ENCODE results near the gene PGM2L1.

The PGM2L1 gene

DNA sequence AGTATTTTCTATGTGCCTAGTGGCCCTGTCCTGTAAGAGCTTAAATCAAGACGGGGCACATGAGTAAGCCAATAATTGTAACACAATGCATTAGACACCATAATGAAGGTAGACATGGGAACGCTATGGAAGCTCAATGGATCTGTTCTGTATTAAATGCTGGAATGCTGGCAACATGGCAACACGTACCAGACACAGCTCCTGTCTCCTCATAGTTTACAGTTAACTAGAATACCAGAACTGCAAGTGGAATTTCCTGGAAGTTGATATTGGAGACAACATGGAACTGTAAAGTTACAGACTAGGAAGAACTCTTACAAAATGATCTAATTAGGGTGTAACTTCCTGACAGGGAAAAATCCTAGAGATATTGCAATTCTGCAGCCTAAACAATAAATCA is 99.2 kb downstream of the PGM2L1 start:
- DNase-seq (ENCODE audit: low spot score) = no peak

GRCh38 chr11:74297484-74297883 is 100.7 kb downstream of the PGM2L1 start:
- no peak for DNase-seq (ENCODE audit: low spot score)

DNA sequence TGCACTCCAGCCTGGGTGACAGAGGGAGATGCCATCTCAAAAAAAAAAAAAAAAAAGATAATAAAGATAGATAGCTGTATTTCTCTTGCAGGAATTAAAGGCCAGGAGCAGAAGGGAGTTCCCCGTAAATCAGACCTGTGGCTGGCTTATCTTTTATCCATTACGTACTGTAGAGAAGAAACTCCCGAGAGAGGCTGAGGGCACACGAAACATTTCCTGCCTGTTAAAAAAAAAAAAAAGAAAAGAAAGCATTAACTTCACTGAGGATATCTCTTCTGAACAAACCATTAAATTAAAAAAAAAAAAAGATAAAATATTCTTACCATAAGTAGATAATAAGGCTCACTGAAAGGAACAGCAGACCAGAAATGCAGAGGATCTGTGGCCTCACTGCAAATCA is 109.3 kb downstream of the PGM2L1 start:
- no peak for DNase-seq (ENCODE audit: low spot score)

DNA sequence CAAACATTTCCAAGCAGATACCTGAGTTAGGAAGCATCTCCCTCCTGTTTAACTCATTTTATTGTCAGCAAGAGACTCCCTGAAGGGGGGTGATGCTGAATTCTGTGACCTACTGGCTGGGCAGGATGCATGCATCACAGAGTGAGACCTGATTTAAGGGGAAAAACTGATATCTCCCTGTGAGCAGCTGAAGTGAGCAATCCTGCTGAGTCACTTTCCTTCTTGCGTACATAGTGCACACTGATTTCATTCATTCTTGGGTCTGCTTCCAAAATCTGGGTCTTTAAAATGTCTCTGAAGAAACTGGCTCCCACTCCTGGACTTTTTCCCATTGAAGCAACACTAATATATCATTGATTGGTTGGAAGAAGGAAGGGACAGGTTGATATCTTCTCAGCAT is 110.1 kb downstream of the PGM2L1 start:
- DNase-seq (ENCODE audit: low spot score) = no peak

DNA sequence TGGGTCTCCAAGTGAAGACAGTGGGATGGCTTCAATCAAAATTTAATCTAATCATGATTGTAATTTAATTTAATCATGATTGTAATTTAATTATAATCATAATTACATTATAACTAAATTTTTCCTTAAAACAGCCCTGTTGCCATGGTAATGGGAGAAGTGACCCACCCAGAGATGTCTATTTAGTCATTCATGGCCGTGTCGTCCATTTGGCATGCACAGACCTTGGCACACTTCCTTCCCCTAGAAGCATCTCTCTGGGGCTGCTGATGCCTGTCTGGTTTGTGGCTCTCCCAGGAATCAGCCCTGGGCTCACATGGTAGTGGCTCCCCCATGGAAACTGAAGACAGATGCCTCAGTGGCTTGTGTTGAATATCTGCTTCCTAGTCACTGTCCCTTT is 113.8 kb downstream of the PGM2L1 start:
- DNase-seq (ENCODE audit: low spot score) = no peak

DNA sequence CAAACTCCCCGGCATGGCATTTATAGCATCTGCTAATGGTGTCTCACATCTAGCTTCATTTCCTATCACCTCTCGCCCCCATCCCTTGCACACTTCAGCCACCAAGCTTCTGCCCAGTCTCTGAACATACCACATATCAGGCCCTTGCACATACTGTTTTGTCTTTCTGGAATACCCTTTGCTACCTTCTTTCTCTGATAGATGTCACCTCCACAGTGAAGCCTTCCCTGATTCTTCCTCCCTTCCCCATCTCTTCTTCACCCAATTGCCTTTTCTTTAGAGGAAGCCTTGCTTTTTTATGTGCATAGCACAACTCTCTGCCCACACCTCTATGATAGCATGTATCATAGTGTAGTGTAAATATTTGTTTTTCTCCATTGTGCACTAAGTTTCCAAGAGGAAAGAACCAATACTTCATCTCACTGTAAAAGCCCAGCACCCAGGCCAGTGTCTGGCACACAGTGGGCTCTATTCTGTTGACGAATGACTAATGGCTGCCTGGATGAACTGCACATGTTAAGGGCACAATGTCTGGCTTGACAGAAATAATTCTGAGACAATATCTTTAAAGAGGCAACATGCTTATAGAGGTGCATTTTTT is 114.6 kb downstream of the PGM2L1 start:
- DNase-seq (ENCODE audit: low spot score) = no peak

DNA sequence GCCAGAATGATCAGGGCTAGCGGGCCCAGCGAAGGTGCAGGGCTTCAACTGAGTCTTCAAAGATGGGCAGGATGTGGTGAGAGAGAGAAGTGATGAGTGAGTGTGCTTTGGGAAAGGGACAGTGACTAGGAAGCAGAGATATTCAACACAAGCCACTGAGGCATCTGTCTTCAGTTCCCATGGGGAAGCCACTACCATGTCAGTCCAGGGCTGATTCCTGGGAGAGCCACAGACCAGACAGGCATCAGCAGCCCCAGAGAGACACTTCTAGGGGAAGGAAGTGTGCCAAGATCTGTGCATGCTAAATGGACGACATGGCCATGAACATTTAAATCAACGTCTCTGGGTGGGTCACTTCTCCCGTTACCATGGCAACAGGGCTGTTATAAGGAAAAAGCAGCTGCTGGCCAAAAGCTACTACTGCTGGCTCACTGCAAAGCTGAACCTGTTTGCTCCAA is 115.3 kb downstream of the PGM2L1 start:
- no peak for DNase-seq (ENCODE audit: low spot score)

GRCh38 chr11:74282421-74282820 is 115.8 kb downstream of the PGM2L1 start:
- no peak for DNase-seq (ENCODE audit: low spot score)

DNA sequence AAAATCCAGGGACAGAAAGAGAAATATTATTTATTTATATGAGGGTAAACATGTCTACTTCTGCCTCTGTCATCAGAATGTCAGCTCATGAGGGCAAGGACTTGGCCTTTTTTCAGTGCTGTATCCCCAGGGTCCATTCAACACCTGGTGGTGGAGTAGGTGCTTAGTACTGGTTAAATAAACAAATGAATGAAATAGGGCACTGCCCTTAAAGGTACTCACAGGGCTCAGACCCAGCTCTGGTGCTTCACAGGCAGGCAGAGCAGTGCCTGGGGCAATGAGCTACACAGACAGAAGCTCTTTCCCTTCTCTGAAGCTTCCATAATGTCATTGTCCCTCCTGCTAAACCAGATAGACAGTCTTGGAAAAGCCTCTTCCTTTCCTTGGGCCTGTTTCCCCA is 117.7 kb downstream of the PGM2L1 start:
- no peak for DNase-seq (ENCODE audit: low spot score)
